HEK293 (cell line): Measurements from ENCODE around the gene LRRC47.

Experiments used
- GLIS1 ChIP-seq: fragments of 450-650 bp; formaldehyde crosslinking; IDR thresholded peaks from 2 replicates; pipeline ENCODE4 v1.5.1; 2016; ENCODE audit warnings: missing biosample characterization, missing genetic modification characterization
- GLIS2 ChIP-seq: fragments of 450-650 bp; formaldehyde crosslinking; IDR thresholded peaks from 2 replicates; pipeline ENCODE4 v1.5.1; 2016; ENCODE audit warnings: missing biosample characterization, missing genetic modification characterization
- HOXC10 ChIP-seq: sonication (generic); formaldehyde crosslinking; IDR thresholded peaks from 2 replicates; pipeline ENCODE4 v1.8.1; 2023; ENCODE audit warnings: mild to moderate bottlenecking, missing genetic modification reagents
- KLF9 ChIP-seq: fragments of 450-650 bp; formaldehyde crosslinking; IDR thresholded peaks from 2 replicates; pipeline ENCODE4 v1.5.1; 2016; ENCODE audit warnings: missing biosample characterization, missing genetic modification characterization, low read depth
- OSR2 ChIP-seq: fragments of 450-650 bp; formaldehyde crosslinking; IDR thresholded peaks from 2 replicates; pipeline ENCODE4 v1.5.1; 2016; ENCODE audit warnings: missing biosample characterization, missing genetic modification characterization
- PATZ1 ChIP-seq: fragments of 450-650 bp; formaldehyde crosslinking; IDR thresholded peaks from 2 replicates; pipeline ENCODE4 v1.5.1; 2016; ENCODE audit warnings: missing biosample characterization, missing genetic modification characterization
- ZBTB17 ChIP-seq: fragments of 450-650 bp; formaldehyde crosslinking; IDR thresholded peaks from 2 replicates; pipeline ENCODE4 v1.5.1; 2016; ENCODE audit warnings: missing biosample characterization, missing genetic modification characterization
- ZIC2 ChIP-seq: fragments of 450-650 bp; formaldehyde crosslinking; IDR thresholded peaks from 2 replicates; pipeline ENCODE4 v1.5.1; 2016; ENCODE audit warnings: missing biosample characterization, missing genetic modification characterization
- ZNF112 ChIP-seq: fragments of 450-650 bp; formaldehyde crosslinking; IDR thresholded peaks from 2 replicates; pipeline ENCODE4 v1.5.0; 2017; ENCODE audit warnings: missing biosample characterization, missing genetic modification characterization
- ZNF211 ChIP-seq: fragments of 450-650 bp; formaldehyde crosslinking; IDR thresholded peaks from 2 replicates; pipeline ENCODE4 v1.5.1; 2016; ENCODE audit warnings: low read depth, missing biosample characterization, missing genetic modification characterization
- ZNF26 ChIP-seq: fragments of 450-650 bp; formaldehyde crosslinking; IDR thresholded peaks from 2 replicates; pipeline ENCODE4 v1.5.1; 2016; ENCODE audit warnings: missing biosample characterization, missing genetic modification characterization
- ZNF280C ChIP-seq: fragments of 450-650 bp; formaldehyde crosslinking; IDR thresholded peaks from 2 replicates; pipeline ENCODE4 v1.5.1; 2016; ENCODE audit warnings: missing biosample characterization, missing genetic modification characterization
- ZNF426 ChIP-seq: fragments of 450-650 bp; formaldehyde crosslinking; IDR thresholded peaks from 2 replicates; pipeline ENCODE4 v1.5.1; 2017; ENCODE audit warnings: missing biosample characterization, missing genetic modification characterization, mild to moderate bottlenecking, inconsistent platforms, moderate library complexity
- ZNF529 ChIP-seq: fragments of 450-650 bp; formaldehyde crosslinking; IDR thresholded peaks from 2 replicates; pipeline ENCODE4 v1.5.1; 2017; ENCODE audit warnings: missing genetic modification characterization, missing biosample characterization; ENCODE audit not compliant: insufficient replicate concordance
- ZNF561 ChIP-seq: fragments of 450-650 bp; IDR thresholded peaks from 2 replicates; pipeline ENCODE4 v1.5.1; 2018; ENCODE audit warnings: missing biosample characterization, missing genetic modification characterization, borderline replicate concordance
- ZNF658 ChIP-seq: fragments of 450-650 bp; formaldehyde crosslinking; IDR thresholded peaks from 2 replicates; pipeline ENCODE4; 2016; ENCODE audit warnings: missing biosample characterization, missing genetic modification characterization
- ZNF660 ChIP-seq: fragments of 450-650 bp; IDR thresholded peaks from 2 replicates; pipeline ENCODE4 v1.5.1; 2018; ENCODE audit warnings: missing biosample characterization, mild to moderate bottlenecking, missing genetic modification characterization
- ZNF670 ChIP-seq: fragments of 450-650 bp; formaldehyde crosslinking; IDR thresholded peaks from 2 replicates; pipeline ENCODE4 v1.5.1; 2016; ENCODE audit warnings: missing biosample characterization, missing genetic modification characterization, low read depth
- ZNF707 ChIP-seq: fragments of 450-650 bp; formaldehyde crosslinking; IDR thresholded peaks from 2 replicates; pipeline ENCODE4 v1.5.1; 2016; ENCODE audit warnings: missing biosample characterization, missing genetic modification characterization
- ZNF837 ChIP-seq: fragments of 450-650 bp; formaldehyde crosslinking; IDR thresholded peaks from 2 replicates; pipeline ENCODE4 v1.5.1; 2016; ENCODE audit warnings: missing biosample characterization, missing genetic modification characterization
- ZSCAN4 ChIP-seq: fragments of 450-650 bp; formaldehyde crosslinking; IDR thresholded peaks from 2 replicates; pipeline ENCODE4 v1.5.1; 2017; ENCODE audit warnings: missing biosample characterization, missing genetic modification characterization

Gene LRRC47

GRCh38 chr1:3772715-3773571 lies 23.4 kb downstream of the LRRC47 start, which contains the start of gene SMIM1 (continued):
- TF ChIP-seq PATZ1 (tag by site-specific recombination) (peak; percentile 33; the same call in 1 of the 2 replicates), ZNF658 (tag by site-specific recombination) (no peak), ZNF26 (tag by site-specific recombination) (no peak), ZSCAN4 (tag by site-specific recombination) (no peak), ZNF837 (no peak), ZNF529 (tag by site-specific recombination) (no peak), ZNF660 (no peak), ZNF280C (tag by site-specific recombination) (no peak), ZBTB17 (tag by site-specific recombination) (peak; percentile 31; the same call in 1 of the 2 replicates), ZNF561 (no peak), GLIS2 (peak; percentile 43), OSR2 (tag by site-specific recombination) (no peak), KLF9 (0 out of 2 replicates have a peak, but pooled peaks have one; percentile 21), ZNF707 (tag by site-specific recombination) (no peak), ZNF211 (tag by site-specific recombination) (no peak), ZNF670 (tag by site-specific recombination) (no peak), ZNF426 (no peak), ZNF112 (tag by site-specific recombination) (no peak), GLIS1 (peak; percentile 61), HOXC10 (CRISPR knock-in tag) (no peak), ZIC2 (tag by site-specific recombination) (0 out of 2 replicates have a peak, but pooled peaks have one; percentile 30)
